CD4-positive, alpha-beta T cell treated with Interleukin-15 for 1 hour (primary cell): ENCODE measurements around the gene AGAP3.

ENCODE experiments used
- DNase-seq: peaks from one replicate; pipeline ENCODE4 v3.0.0-alpha.2; 2020

AGAP3 gene

DNA sequence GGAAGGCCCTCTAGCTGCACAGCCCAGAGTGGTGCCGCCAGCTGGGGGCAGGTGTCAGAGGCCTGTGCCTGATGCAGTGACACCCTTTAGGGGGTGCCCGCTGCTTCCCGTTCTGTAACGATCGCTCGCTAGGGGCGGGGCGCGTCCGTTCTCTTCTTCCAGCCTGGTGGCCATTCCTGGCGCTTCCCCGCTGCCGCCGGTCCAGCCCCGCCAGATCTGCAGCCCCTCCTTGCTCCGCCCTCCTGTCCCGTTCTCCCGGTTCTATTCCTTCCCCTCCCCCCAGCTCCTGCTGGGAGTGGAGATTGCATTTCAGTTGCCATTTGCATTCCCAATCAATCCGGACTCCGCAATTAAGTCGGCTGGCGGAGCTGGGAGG lies 39.2 kb downstream of the AGAP3 start:
- DNase-seq, result no peak

DNA sequence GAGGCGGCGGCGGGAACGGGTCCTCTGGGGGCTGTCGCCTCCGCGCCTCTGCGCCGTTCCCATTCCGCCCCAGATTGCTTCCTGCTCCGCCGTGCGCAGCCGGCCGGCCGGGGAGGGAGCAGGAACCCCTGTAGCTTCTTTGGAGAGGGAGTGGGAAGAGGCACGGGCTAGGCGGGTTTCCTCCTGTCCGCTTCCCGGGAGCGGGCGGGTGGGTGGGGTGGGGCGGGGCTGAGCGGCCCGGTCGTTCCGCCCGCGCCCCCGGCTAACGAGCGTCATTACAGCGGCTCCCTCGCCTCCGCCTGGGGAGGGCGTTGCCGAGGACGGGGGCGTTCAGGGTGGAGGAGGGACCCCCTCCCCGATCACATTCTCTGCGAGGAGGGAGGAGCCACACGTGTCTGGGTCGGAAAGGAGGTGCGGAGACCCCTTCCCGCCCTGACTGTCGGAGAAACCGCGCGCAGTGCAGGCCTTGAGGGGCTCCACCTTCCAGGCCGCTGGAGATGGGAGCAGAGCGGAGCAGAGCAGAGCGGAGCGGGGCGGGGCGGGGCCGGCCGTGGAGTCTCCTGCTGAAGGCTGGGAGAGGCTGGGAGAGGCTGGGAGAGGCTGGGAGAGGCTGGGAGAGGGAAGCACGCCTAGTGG lies 39.7 kb downstream of the AGAP3 start:
- no peak for DNase-seq

DNA sequence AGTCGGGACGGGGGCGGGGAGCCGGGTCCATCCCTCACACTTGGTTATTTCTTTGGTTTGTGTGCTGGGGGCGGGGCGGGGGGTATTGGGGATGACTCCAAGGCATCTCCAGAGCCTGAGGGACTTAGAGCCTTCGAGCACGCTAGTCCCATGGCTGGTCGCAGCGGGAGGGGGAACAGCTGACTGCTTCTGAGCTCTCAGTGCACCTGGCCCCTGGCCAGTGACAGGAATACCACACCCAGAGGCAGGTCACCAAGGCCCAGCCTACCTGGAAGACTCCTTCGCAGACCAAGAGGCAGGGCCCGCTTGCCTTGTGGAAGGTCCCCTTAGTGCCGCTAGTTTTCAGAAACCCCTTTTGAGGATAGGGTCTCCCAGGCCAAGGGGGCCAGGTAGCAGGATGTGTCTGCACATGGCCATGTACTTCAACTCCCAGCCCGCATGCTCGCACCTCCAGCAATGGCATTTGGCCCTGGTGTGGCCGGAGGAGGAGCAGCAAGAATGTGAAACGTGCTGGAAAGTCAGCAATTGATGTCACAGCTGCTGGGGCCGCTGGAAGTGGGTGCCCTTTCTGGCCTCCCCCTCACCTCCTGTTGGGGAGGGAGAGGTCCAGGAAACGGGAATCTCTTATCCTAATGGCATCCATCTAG lies 40.3 kb downstream of the AGAP3 start:
- DNase-seq, result no peak

DNA sequence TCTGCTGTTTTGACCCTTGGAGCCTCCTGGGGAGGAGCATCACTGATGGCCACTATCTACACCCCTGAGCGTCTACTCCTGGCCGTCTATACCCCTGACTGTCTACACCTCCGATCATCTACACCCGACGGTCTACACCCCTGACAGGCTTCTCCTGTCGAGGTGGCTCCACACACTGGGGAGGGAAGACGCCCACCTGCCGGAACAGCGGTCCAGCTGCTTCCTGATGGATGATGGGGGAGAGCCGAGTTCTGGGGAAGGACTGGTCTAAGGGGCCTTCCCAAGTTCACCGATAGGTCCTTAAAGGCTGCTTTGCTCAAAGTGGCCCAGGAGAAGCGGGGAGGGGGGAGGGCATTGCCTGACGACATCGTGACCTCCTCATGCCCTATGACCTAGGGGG lies 41.9 kb downstream of the AGAP3 start:
- no peak for DNase-seq

DNA sequence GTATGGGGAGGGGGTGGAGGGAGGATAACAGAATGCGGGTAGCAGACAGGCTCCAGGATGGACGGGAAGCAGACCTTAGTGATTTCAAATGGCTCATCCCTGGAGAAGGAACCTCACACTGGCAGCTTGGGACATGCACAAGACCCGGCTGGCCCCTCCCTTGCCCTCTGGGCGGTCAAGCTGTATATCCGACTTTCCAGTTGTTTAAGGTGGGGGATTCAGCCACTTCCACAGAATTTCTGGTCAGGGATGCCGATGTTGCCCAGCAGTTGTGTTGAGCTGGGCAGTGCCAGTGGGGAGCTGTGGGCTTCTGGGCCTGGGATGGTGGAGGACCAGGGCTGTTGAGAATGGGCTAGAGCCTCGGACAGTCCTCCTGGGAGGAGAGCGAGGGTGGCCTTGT lies 42.4 kb downstream of the AGAP3 start:
- no peak for DNase-seq

DNA sequence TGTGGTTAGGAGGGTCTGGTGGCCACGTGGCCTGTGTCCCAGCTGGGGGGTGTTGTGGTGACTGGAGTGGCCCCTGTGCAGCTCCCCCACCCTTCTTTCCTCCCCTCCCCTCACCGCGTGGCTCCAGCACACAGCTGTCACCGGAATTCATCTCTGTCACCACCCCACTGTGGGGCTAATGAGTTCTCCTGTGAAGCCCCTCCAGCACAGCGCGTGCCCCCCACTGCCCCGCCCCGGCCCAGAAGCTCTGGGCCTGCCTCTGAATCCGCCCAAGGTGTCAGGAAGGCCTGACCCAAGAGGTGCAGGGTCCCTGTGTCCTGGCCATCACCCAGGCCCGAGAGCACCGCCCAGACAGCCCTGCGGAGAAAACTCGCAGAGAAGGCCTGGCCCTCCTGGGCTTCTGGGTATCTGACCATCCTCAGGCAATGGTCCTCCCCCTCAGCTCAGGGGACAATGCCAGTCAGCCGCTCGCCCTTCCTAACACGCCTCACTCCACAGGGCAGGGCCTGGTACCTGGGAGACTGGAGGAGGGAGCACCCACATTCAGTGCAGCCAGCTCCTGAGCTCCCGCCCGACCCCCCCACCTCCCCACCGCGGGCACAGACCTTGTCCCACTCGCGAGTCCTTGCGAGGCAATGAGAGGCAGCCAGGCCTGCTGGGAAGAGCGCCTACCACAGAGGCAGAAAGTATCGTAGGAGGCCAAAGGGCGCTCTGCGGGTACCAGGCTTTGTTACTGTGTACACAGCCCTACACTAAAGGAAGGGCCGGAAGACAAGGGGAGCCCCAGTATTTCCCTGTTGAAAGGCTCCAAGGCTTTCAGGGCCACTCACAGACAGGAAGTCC lies 43.1 kb downstream of the AGAP3 start:
- DNase-seq, result no peak

DNA sequence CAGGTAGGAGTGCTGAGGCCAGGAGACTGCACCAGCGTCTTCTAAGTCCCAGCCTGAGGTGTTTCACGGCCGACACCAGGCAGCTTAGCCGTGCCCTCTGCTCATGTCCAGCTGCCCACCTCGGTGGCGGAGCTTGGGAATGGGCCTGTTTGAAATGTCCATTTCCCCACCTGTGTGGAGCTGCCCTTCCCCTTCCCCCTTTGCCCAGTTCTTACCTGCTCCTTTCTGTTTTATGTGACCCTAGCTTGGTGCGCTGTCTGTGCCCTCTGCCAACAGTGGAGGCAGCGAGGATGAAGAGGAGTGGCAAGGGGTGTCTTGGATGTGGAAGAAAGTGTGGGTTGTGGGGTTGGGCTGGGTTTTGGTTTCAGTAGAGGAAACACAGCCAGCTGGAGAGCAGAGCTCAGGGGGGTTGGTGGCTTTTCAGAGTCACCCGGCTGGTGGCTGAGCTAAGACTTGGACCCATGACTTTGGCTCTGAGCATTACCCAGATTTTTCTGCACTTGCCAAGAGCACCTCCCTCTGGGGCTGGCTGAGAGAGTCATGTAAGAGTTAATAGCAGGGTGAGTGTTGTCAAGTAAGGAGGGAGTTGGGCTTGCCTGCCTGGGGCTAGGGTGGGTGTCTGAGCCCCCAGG lies 43.8 kb downstream of the AGAP3 start:
- no peak for DNase-seq

DNA sequence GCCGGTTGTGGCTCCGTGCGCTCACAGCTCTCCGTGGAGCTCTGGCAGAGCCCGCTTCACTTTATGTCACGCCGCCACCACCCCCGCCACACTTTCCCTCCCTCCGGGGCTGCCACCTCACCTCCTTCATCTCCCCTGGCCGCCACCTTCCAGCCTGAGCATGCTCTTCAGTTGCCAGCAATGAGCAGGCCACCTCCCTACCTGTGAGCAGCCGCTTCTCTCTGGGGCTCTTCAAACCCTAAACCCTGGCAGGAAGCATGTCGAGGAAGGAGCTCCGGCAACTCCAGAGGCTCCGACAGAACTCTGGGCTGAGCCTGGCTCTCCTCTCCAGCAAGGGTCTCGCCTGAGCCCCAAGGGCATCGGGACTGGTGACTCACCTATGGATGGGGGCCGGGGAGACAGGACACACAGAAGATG lies 44.5 kb downstream of the AGAP3 start:
- no peak for DNase-seq

DNA sequence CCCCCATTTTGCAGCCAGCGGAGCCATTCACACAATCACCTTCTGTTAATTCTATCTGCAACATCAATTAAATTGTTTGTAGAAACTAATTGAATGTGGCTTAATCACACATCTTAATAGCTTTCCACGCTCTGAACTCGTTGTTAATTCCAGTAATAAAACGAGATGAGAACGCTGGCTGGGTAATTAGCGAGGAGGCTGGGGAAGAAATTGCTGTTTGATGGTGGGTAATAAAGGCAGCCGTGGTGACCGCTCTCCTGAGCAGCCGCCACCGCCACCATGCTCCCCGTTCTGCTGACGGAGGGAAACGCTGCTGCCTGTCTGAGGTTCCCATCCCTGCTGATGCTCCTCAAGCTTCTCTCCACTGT lies 44.9 kb downstream of the AGAP3 start:
- DNase-seq, result no peak

DNA sequence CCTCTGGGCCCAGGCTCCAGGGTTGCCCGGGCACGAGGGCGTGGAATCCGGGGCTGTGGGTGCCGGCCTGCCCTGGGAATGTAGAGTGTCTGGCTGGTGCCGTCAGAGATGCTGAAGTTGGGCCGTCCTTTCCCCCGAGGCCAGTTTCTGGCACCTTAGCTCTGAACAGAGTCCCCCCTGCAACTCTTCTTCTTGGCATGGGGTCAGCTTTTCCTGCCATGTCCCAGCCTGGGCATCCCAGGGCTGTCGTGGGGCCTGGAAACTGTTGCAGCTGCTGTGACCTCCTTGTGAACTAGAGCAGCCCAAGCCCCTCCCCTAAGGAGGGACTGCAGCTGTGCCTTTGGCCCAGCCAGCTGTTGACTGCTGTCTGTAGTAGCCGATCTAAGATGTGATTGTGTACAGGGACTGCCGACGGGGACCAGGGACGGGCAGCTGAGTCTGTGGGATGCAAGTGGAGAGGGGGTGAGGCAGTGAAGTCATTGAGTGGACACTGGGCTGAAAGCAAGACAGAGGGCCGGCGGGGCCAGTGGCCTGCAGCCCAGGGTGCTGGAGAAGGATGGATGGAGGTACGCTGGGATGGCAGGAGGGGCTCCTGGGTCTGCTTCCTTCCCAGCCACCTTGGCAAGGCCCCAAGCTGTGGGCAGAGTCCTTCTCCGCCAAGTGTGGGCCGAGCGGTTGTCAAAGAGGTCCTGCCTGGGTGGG lies 45.5 kb downstream of the AGAP3 start:
- no peak for DNase-seq

DNA sequence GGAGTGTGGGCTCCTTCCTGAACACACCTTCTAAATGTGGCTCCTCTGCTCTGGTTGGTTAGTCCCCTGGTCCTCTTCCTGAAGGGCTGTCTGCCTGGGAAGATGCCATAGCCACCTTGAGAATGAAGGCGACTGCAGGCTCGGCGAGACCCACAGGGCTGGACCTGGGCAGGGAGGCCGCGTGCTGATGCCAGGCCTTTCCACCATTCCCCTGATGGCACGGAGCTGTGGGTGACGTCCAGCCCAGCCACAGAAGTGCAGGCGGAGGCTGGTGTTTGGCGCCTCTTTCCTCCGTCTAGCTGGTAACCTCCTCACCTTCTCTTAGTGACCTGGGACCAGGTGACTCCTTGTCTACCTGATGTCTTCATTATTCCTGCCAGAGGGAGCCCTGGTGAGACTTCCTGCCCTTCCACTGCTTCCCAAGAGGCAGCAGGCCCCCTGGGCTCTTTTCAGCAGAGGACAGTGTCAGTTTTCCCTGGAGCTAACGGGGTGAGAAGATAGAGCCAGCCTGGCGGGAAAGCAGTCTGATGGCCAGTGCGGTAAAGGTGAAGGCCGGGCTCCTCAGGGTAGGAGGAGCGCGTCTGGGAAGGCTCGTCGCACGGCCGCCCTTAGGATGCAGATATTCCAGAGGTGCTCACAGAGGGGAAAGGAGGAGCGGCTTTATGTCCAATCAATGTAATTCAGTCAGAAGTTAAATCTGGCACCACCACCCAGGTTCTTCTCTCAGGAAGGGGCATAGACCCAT lies 46.4 kb downstream of the AGAP3 start:
- no peak for DNase-seq

DNA sequence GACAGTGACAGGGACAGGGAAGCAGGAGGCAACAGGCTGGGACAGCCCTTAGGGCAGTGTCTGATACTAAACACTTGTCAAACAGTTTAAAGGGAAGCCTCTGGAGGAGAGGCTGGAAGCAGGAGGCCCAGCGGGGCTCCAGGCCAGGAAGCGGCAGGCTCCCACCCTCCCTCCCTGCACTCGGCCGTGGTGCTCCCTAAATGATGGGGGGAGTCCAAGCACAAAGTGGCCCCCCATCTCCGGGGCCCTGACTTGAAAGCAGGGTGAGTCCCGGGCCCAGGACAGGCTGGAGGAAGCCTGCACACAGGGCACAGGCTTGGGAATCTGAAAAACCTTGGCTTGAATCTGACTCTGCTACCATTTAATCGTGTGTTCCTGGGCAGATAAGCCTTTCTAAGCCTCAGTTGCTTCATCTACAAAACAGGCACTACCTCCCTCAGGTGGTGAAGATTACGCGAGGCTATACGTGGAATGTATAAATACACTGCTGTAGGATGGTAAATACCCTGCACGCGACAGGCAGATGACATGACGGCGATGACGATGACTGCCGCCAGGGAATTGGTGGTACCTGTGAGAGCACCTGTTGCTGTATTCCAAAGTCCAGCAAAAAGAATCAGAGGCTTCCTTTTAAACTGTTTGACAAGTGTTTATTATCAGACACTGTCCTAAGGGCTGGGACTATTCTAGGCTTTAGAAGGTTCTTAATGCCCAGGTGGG lies 47.2 kb downstream of the AGAP3 start:
- DNase-seq, result no peak

DNA sequence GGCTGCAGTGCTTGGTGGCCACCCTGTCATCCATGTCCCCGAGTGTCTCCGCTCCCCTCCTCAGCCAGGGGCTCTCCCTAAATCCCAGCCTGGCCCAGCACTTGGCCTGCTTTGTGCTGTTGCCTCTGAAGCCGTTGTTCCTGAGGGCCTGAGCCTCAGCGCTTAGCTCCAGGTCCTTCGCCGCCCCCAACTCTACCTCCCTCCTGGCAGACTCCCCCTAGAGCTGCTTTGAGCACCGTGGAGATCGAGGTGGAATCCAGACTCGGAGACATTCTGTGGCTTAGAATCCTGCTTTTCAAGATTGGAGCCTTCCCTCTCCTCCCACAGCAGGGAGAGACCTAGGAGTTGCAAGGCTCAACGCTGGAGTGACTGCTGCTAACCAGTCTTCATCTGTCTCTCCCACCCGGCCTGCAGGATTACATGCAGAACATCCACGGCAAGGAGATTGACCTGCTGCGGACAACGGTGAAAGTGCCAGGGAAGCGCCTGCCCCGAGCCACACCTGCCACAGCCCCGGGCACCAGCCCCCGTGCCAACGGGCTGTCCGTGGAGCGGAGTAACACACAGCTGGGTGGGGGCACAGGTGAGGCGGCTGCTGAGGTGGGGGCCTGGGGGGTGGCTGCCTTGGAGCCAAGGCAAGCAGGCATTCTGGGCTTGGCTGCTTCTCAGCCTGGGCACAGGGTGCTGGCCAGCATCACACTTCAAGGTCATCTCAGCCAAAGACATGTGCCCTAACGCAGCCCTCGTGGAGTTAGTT lies 47.9 kb downstream of the AGAP3 start:
- DNase-seq, result no peak

DNA sequence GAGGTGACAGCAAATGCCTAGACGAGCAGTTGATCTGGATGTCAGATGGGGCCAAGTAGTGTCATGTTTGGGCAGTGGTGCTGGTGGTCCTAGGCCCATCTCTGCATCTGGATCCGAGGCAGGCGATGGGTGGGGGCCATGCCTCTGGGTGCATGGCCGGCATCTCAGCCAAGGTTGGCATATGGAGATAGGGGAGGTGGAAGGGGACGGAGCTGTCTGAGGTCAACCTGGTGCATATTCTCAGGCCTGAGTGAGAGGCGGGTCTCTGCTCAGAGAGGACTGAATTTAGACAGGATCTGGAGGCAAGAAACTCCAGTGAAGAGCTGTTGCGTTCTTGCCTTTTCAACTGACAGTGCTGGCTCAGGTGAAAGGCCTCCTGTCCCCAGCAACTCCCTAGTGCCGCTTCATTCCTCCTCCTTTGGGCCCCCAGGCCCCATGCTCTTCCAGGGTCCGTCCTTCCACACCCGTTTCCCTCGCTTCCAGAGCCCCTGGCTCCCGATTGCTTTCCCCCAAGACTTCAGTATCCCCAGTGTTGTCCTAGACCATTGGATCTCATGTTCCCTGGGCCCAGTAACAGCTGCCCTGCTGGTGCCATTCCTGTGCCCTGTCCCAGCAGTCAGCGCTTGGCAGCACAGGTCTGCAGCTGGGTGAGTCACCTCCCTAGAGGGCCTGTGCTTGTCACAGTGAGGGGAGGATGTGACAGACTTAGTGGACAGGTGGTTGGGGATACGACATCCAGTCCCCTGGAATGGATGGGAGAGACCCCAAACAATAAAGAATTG lies 48.7 kb downstream of the AGAP3 start:
- no peak for DNase-seq

DNA sequence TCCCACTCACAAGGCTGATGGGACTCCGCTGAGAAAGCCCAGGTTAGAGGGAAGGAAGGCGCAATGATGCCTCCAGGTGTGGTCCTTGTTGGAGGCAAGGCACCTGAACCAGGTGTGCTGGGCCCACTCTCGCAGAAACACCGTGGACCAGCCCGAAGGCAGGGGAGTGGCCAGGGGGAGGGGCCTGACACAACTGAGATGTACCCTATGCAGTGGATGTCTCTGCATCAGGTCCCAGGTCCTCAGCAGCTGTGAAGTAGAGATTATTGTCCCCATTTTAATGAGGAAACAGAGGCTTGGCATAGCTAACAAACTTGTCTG lies 49.2 kb downstream of the AGAP3 start:
- DNase-seq, result no peak

DNA sequence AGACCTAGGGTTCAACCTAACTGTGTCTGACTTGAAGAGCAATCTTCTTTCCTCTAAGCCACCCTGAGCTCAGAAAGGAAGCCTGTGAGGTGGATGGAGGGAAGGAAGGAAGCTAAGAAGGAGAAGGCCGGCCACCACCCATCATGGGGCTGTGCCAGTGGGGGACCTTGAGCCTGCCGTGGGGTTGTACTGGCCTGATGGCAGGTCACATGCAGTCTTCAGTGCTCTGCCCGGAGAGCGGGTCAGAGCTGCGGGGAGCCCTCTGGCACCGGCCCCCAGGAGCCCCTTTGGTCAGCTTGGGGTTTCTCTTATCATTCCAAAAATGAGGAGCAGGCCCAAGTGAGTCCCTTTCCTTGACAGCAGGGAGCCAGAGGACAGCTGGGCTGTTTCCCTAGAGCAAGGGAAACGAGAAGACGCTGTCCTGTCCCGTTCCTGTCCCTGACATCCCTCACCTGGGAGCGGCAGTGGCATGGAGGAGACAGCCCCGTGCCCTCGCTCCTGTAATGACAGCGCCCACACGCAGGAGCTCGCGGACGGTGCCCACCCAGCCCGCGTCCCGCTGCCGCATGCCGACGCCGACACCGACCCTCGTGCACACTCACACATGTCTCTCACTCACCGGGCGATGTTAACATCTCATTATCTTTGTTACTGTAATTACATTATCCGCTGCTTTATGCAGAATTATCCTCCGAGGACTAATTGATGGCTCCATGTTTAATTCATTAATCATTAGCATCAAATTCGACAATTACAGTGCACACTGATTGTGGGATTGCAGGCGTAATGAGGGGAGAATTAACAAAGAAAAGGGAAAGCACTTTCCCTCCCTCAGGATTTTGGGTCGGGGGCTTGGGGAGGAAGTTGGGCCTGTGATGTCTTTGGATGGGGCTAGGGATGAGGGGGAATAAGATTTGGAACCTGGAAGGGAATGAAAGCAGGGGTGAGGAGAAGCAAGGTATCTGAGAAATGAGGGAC lies 49.9 kb downstream of the AGAP3 start:
- DNase-seq, result no peak

DNA sequence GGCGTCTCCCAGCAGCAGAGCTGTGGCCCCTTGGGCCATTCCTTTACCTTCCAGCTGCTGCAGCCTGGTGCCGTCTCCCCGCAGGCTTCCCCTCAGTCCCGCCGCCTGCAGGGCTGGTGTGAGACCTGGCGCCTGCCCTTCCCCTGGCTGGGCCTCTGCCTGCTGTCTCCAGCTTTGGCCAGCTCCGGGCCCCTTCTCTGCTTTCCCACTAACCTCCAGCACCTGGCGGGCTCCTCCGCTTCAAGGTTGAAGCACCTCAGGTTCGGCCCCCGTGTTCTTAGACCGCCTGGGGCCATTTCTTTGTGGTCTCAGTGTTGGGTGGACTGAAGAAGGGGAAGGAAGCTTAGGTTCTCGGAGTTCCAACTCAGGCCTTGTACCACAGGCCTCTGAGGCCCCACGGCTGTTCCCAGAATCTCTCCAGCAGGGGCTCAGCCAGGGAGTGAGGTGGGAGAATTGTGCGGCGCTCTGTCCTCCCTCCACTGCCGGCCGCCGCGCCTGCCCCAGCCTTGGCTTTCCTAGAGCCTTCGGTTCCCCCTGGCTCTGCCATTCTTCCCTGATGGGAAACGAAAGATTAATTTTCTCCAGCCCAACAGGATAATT lies 50.9 kb downstream of the AGAP3 start:
- DNase-seq, result peak; percentile 15

DNA sequence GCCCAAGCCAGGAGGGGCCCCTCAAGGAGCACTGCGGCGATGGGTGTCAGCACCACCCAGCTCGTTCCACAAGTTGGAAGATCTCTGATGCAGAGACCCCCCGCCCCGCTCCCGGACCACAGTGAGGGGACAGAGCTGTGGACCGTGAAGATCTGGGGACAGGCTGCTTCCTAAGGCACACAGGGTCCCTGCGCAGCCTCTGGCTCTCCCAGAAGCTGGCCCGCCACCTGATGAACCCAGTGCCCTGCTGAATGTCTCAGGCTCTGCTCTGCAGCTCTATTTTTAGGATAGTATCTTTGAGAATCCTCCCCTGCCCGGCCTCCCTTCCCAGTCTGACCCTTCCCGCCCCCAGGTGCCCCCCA lies 51.5 kb downstream of the AGAP3 start:
- DNase-seq, result no peak
